ENCODE results near the gene NEUROG2. TPM values are rescaled to one million over a fixed set of nuclear protein-coding genes. Genes with fewer than 3 reads are reported as not detected.

Gene NEUROG2
- total and polyA plus RNA-seq, 2 of the 8 experiments (the other 6 are each of a cell fraction or from before 2014, with no cell fraction given): 0.03 TPM; not detected in 1

DNA sequence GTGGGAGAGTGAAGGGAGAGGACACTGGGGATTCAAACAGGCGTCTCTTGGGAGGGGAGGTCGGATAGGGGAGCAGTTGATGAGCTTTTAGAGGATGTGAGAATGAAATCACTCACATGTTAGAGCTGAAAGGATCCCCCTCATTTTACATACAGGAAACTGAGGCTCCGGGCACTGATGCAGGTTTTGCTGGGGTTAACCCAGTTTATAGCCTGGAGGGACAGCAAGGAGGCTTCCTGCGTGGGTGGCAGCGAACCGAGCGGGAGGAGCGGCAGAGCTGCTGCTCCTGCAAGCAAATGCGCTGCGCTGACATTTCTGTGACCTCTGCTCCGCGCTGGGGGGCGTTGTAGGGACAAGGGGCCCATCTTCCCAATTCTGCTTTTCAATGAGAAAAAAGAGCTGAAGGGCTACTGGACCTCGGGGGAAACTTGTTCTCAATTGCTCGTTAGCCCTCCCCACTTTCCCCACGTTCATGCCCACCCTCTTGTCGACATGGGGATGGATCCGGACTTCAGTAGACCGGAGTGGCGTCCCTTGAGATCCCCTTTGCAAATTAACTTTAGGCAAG, 1.2 kb upstream of the NEUROG2 start (continued):
- TF ChIP-seq, protein P1, sequence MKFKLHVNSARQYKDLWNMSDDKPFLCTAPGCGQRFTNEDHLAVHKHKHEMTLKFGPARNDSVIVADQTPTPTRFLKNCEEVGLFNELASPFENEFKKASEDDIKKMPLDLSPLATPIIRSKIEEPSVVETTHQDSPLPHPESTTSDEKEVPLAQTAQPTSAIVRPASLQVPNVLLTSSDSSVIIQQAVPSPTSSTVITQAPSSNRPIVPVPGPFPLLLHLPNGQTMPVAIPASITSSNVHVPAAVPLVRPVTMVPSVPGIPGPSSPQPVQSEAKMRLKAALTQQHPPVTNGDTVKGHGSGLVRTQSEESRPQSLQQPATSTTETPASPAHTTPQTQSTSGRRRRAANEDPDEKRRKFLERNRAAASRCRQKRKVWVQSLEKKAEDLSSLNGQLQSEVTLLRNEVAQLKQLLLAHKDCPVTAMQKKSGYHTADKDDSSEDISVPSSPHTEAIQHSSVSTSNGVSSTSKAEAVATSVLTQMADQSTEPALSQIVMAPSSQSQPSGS (IDR thresholded peaks at IDR 0.05; ENCODE audit: low read length): no peak
- TF ChIP-seq, protein P2, sequence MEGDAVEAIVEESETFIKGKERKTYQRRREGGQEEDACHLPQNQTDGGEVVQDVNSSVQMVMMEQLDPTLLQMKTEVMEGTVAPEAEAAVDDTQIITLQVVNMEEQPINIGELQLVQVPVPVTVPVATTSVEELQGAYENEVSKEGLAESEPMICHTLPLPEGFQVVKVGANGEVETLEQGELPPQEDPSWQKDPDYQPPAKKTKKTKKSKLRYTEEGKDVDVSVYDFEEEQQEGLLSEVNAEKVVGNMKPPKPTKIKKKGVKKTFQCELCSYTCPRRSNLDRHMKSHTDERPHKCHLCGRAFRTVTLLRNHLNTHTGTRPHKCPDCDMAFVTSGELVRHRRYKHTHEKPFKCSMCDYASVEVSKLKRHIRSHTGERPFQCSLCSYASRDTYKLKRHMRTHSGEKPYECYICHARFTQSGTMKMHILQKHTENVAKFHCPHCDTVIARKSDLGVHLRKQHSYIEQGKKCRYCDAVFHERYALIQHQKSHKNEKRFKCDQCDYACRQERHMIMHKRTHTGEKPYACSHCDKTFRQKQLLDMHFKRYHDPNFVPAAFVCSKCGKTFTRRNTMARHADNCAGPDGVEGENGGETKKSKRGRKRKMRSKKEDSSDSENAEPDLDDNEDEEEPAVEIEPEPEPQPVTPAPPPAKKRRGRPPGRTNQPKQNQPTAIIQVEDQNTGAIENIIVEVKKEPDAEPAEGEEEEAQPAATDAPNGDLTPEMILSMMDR (IDR thresholded peaks at IDR 0.05; ENCODE audit: control extremely low read depth in 1 of 3, insufficient read depth in 1 of 3, low read depth in 1 of 3, low read length in 3 of 3): peak in 2 of 3 experiments; percentile 7 to 28; a peak in 1 of 4 replicates
- TF ChIP-seq NANOG (IDR thresholded peaks at IDR 0.05; ENCODE audit: insufficient read depth, low read depth, low read length, poor library complexity, severe bottlenecking): no peak
- TF ChIP-seq EGR1 (IDR thresholded peaks at IDR 0.05; ENCODE audit: borderline replicate concordance, low read depth, low read length): 0 out of 2 replicates have a peak, but pooled peaks have one; percentile 17

Data from H1 (cell line).